Heart right ventricle (tissue), 16 donors: ENCODE results near the gene KMT2E. TPM values are rescaled to one million over a fixed set of nuclear protein-coding genes. Genes with fewer than 3 reads are reported as not detected.
"Not testable (repeated sequence)": the region's sequence is repeated elsewhere in the genome, so short reads cannot be mapped to it uniquely, and the experiment has no call there.

ENCODE experiments used
- ATAC-seq, 8 donors: fragments of 200-7000 bp; cut with Tn5 transposase; one replicate each; pipeline ENCODE4 v1.9.1; 2020; ENCODE audit warnings: mild to moderate bottlenecking in 8 of 8, moderate library complexity in 8 of 8, moderate number of reproducible peaks in 1 of 8
- DNase-seq, 2 donors: peaks; one replicate each; pipeline ENCODE4 v3.0.0-alpha.2; 2020
- H3K27ac ChIP-seq, 10 donors: fragments of 200-600 bp; sonication (generic) in 2 of 10; one replicate each; pipeline versions ENCODE4 v1.5.0 to v1.8.0; 2020 to 2022; ENCODE audit warnings: mild to moderate bottlenecking in 3 of 10
- H3K27me3 ChIP-seq, 7 donors: fragments of 200-600 bp; one replicate each; pipeline ENCODE4 v1.8.0; 2021 to 2022; ENCODE audit warnings: mild to moderate bottlenecking in 2 of 7
- H3K36me3 ChIP-seq, 9 donors: fragments of 200-600 bp; sonication (generic) in 1 of 9; one replicate each; pipeline versions ENCODE4 v1.5.0 to v1.8.0; 2020 to 2022; ENCODE audit warnings: mild to moderate bottlenecking in 2 of 9
- H3K4me1 ChIP-seq, 9 donors: fragments of 200-600 bp; sonication (generic) in 1 of 9; one replicate each; pipeline versions ENCODE4 v1.5.0 to v1.8.0; 2020 to 2022; ENCODE audit warnings: mild to moderate bottlenecking in 4 of 9
- H3K4me3 ChIP-seq, 10 donors: fragments of 200-600 bp; sonication (generic) in 2 of 10; one replicate each; pipeline versions ENCODE4 v1.5.0 to v1.8.0; 2020 to 2022; ENCODE audit warnings: mild to moderate bottlenecking in 7 of 10, moderate library complexity in 2 of 10
- H3K9me3 ChIP-seq, 11 donors: fragments of 200-600 bp in 10 of 11; sonication (generic) in 2 of 11; one replicate each; pipeline versions ENCODE4 v1.5.0 to v1.8.0; 2013 to 2022; ENCODE audit warnings: mild to moderate bottlenecking in 2 of 11, control low read depth in 1 of 11, moderate library complexity in 1 of 11
- CTCF ChIP-seq, 9 donors: fragments of 200-600 bp; sonication (generic) in 2 of 9; IDR thresholded peaks; one replicate each; pipeline versions ENCODE4 v1.5.0 to v1.8.0; 2021 to 2022; ENCODE audit warnings: antibody characterized with exemption in 9 of 9, mild to moderate bottlenecking in 5 of 9, moderate library complexity in 1 of 9
- WGBS, 2 donors: extraction: QIAGEN DNeasy Blood & Tissue Kit; methylation state at CpG; one replicate each; pipeline ENCODE4 v1.1.7; 2013; ENCODE audit warnings: inconsistent platforms in 1 of 2; 5-methylcytosine and 5-hydroxymethylcytosine counted together
- intact Hi-C, 10 donors: fragments of 100-400 bp; cut with DNase I; formaldehyde crosslinking; loops; one replicate each; pipeline versions ENCODE4 v1.11.1 to v1.14.2; 2022
- polyA plus RNA-seq, 2 donors: library from polyadenylated mRNA; stranded (reverse); fragments of 200-250 nt; gene quantifications; one replicate each; pipeline ENCODE4 v1.2.3, GENCODE V29; 2013
- total RNA-seq, 10 donors: library from RNA; stranded (reverse); fragmentation: NEBNext Ultra II Directional in 3 of 10; extraction: Animal tissue kit (Norgen Biotek cat#: 25700) in 3 of 10; gene quantifications; one replicate each; pipeline versions ENCODE4 v1.2.1 to v1.2.4, GENCODE V29; 2021 to 2023
- donor health status: Arrhythmogenic right ventricular cardiomyopathy.
- donor health status: ischemic (EF 13 %, LVEDD 7.1; RV severe dilation, severe dysfunction).
- donor health status: healthy with polysubstance abuse.
- donor health status: DM: no; HTN: yes; CAD: no.
- donor health status: DM: no; HTN: no; CAD: no.
- donor health status: ischemic (EF 25% LVEDD 6.9; RV normal size, moderate dysfunction).
- donor health status: ischemic (EF 25% LVEDD 5.7; RV mildly dilated, moderate dysfunction).
- donor health status: healthy.
- donor health status: DM: yes; HTN: yes; CAD: no.
- donor health status: Ischemic cardiomyopathy.
- donor health status: ischemic (EF 35%, LVEDD 5.7; RV mildly dilated, moderate dysfunction).
- donor health status: nonischemic (EF 11% LVEDD 7.7; RV severe dilation, severe dysfunction).
- donor health status: DM: yes; HTN: yes; CAD: no.
- donor health status: PGD.
- donor health status: ischemic (EF 29% LVEDD 5.4; RV normal size, mild dysfunction).
- donor health status: nonischemic (EF 23%, LVEDD 6.1; RV moderate dilation, normal function).

KMT2E gene
- total and polyA plus RNA-seq, 12 donors, result 9.4 to 53.3 (median 46.2) TPM

DNA sequence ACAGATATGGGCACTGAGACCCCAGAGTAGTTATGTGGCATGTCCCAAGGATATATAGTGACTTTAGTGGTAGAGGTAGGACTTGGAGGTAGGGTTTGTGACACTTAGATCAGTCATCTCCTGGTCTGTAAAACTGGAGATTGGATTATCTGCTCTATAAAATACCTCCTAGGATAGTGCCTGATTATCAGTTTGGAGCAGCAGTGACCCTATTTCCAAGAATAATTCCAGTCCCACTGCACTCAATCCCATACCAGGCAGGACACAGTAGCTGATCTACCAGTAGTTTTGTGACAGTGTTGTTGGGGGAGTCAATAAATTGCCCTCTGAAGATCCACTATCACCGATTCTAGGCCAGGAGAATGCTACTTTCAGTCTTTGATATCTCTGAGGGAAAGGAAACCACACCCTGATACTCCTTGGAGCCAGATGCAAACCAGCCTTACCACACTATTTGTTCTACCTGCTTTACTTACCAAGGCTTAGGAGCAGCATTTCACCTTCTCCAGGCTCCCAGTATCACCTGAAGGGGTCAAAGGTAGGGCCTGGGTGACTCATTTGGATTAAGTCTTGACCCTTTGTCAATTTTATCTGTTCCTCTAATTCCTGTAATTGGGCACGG lies 30.6 kb downstream of the KMT2E start:
- peaks cover 0 to 73% (median 60%) of the 10 kb centered on the region in 9 donors for H3K4me1 ChIP-seq
- no peaks in the 10 kb centered on the region for H3K9me3 ChIP-seq
- H3K4me3 ChIP-seq, result no peak overlapping the region
- ATAC-seq (no peak), DNase-seq (no peak)
- peaks cover 0 to 92% (median 11%) of the 10 kb centered on the region in 9 donors for H3K36me3 ChIP-seq
- TF ChIP-seq CTCF (IDR thresholded peaks at IDR 0.05), result no peak
- no peaks in the 10 kb centered on the region for H3K27me3 ChIP-seq
- WGBS, 2 donors, result 75 to 84% methylated on average over 2 of the region's 2 CpGs
- intact Hi-C loops, result loop anchor here in 1 of 10 donors (10.0 kb wide), 1 partner anchor 120 kb away; no protein-coding TSS in a partner anchor
- H3K27ac ChIP-seq, result no peak overlapping the region

- WGBS, 2 donors, result 54 to 60% methylated on average over 1 of the region's 1 CpG
- intact Hi-C loops, result loop anchor here in 1 of 10 donors (10.0 kb wide), 1 partner anchor 122 kb away; no protein-coding TSS in a partner anchor
- no peaks in the 10 kb centered on the region for H3K9me3 ChIP-seq
- H3K27ac ChIP-seq, result no peak overlapping the region
- peaks cover 0 to 60% (median 48%) of the 10 kb centered on the region in 9 donors for H3K4me1 ChIP-seq
- ATAC-seq (no peak), DNase-seq (no peak)
- H3K4me3 ChIP-seq, result no peak overlapping the region
- H3K27me3 ChIP-seq, result no peaks in the 10 kb centered on the region
- TF ChIP-seq CTCF (IDR thresholded peaks at IDR 0.05), result no peak
- H3K36me3 ChIP-seq, result peaks cover 0 to 97% (median 11%) of the 10 kb centered on the region in 9 donors
Measured at GRCh38 chr7:105046414-105046813, 32.4 kb downstream of the KMT2E start.

DNA sequence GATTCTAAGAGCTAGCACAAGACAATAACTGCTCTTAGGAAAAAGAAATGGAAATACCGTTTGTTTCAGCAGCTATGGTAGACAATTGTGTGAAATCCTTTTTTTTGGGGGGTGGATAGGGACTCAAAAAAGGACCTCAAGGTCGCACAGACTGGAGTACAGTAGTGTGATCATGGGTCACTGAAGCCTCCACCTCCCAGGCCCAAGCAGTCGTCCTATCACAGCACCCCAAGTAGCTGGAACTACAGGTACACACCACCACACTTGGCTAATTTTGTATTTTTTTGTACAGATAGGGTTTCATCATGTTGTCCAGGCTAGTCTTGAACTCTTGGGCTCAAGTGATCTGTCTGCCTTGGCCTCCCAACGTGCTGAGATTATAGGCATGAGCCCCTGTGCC lies 33.9 kb downstream of the KMT2E start:
- WGBS, 2 donors, result 75 to 77% methylated on average over 4 of the region's 4 CpGs
- DNase-seq (no peak), ATAC-seq (peak in 2 of 8 donors; percentile 30 to 35)
- Histone ChIP-seq H3K4me1 (peaks cover 0 to 67% (median 43%) of the 10 kb centered on the region in 9 donors), H3K36me3 (peaks cover 0 to 96% (median 18%) of the 10 kb centered on the region in 9 donors), H3K4me3 (no peak overlapping the region), H3K27ac (no peak overlapping the region), H3K9me3 (no peaks in the 10 kb centered on the region), H3K27me3 (no peaks in the 10 kb centered on the region)
- no peak for TF ChIP-seq CTCF (IDR thresholded peaks at IDR 0.05)
- intact Hi-C loops, result loop anchor here in 1 of 10 donors (10.0 kb wide), 1 partner anchor 123 kb away; no protein-coding TSS in a partner anchor

DNA sequence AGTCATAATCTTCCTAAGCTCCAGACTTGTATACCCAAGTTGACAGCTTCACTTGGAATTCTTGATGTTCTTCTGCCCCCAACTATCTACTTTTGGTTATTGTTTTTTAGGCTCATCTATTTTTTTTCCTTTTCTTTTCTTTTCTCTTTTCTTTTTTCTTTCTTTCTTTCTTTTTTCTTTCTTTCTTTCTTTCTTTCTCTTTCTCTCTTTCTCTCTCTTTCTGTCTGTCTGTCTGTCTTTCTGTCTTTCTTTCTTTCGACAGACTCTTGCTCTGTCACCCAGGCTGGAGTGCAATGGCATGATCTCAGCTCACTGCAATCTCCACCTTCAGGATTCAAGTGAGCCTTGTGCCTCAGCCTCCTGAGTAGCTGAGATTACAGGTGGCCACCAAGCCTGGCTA lies 36.5 kb downstream of the KMT2E start:
- Histone ChIP-seq H3K27me3 (no peaks in the 10 kb centered on the region), H3K27ac (no peak overlapping the region), H3K9me3 (no peaks in the 10 kb centered on the region), H3K4me3 (no peak overlapping the region), H3K36me3 (peaks cover 0 to 96% (median 11%) of the 10 kb centered on the region in 9 donors), H3K4me1 (peaks cover 0 to 77% (median 57%) of the 10 kb centered on the region in 9 donors)
- ATAC-seq (no peak), DNase-seq (no peak)
- intact Hi-C loops, result no loop called here
- WGBS, 2 donors, result 100% methylated on average over 1 of the region's 1 CpG
- TF ChIP-seq CTCF (IDR thresholded peaks at IDR 0.05), result no peak

DNA sequence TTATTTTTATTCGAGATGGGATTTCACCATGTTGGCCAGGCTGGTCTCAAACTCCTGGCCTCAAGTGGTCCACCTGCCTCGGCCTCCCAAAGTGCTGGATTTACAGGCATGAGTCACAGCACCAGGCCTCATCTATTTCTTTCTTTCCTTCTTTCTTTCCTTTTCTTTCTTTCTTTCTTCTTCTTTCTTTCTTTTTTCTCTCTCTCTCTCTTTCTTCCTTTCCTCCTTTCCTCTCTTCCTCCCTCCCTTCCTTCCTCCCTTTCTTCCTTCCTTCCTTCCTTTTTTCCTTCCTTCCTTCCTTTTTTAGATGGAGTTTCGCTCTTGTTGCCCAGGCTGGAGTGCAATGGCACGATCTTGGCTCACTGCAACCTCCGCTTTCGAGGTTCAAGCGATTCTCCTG lies 36.9 kb downstream of the KMT2E start:
- H3K36me3 ChIP-seq, result peaks cover 0 to 95% (median 9%) of the 10 kb centered on the region in 9 donors
- intact Hi-C loops, H3K4me3 ChIP-seq, DNase-seq, H3K27ac ChIP-seq, H3K9me3 ChIP-seq, H3K27me3 ChIP-seq, ATAC-seq: not testable (repeated sequence)
- peaks cover 0 to 81% (median 59%) of the 10 kb centered on the region in 9 donors for H3K4me1 ChIP-seq
- WGBS, 2 donors, result 94 to 95% methylated on average over 7 of the region's 7 CpGs
